SU-DHL-6 (cell line): ENCODE measurements around the gene KCNA10.

ENCODE experiments used
- H2AFZ ChIP-seq: fragments of 200-600 bp; sonication (generic); 2 replicates; pipeline ENCODE4 v1.6.1; 2014; ENCODE audit warnings: low read depth, mild to moderate bottlenecking, moderate library complexity, mixed read lengths, antibody characterized with exemption, low read length; ENCODE audit not compliant: severe bottlenecking
- H3F3A ChIP-seq: fragments of 200-600 bp; shearing (Covaris generic); 2 replicates; pipeline ENCODE4 v1.6.0; 2016; ENCODE audit warnings: antibody characterized with exemption, mild to moderate bottlenecking; ENCODE audit not compliant: insufficient read depth
- H3K27ac ChIP-seq: fragments of 200-600 bp; sonication (generic); 2 replicates; pipeline ENCODE4 v1.5.1; 2016; ENCODE audit warnings: low read depth, mild to moderate bottlenecking, low read length, moderate library complexity, mixed read lengths
- H3K27me3 ChIP-seq: fragments of 200-600 bp; sonication (generic), shearing (Covaris generic); 2 replicates; pipeline ENCODE4 v1.6.0; 2014; ENCODE audit warnings: mild to moderate bottlenecking, low read length
- H3K36me3 ChIP-seq: fragments of 200-600 bp; sonication (generic); 2 replicates; pipeline ENCODE4 v1.6.1; 2014; ENCODE audit warnings: mild to moderate bottlenecking, low read length, mixed read lengths
- H3K4me2 ChIP-seq: fragments of 300-600, 200-600 bp; shearing (Covaris generic), sonication (generic); 2 replicates; pipeline ENCODE4 v1.6.0; 2014; ENCODE audit warnings: low read length, low read depth, mild to moderate bottlenecking; ENCODE audit not compliant: poor library complexity, severe bottlenecking
- H3K4me3 ChIP-seq: fragments of 200-600 bp; sonication (generic); 2 replicates; pipeline ENCODE4 v1.5.1; 2014; ENCODE audit warnings: antibody characterized with exemption, low read length, mild to moderate bottlenecking, mixed read lengths; ENCODE audit not compliant: insufficient read depth, poor library complexity, severe bottlenecking
- H3K79me2 ChIP-seq: fragments of 200-600 bp; sonication (generic); 2 replicates; pipeline ENCODE4 v1.6.1; 2014; ENCODE audit warnings: mild to moderate bottlenecking, low read length, moderate library complexity; ENCODE audit not compliant: insufficient read depth
- H3K9ac ChIP-seq: fragments of 200-600 bp; sonication (generic); 2 replicates; pipeline ENCODE4 v1.7.0; 2014; ENCODE audit warnings: mild to moderate bottlenecking, low read length
- H3K9me2 ChIP-seq: fragments of 200-600 bp; sonication (generic); replicated peaks from 2 replicates; pipeline ENCODE4 v1.6.1; 2014; ENCODE audit warnings: low read length; ENCODE audit not compliant: insufficient read depth
- H3K9me3 ChIP-seq: fragments of 200-600 bp; sonication (generic); 2 replicates; pipeline ENCODE4 v1.6.1; 2014; ENCODE audit warnings: low read length, mixed read lengths; ENCODE audit not compliant: insufficient read depth
- H4K20me1 ChIP-seq: fragments of 200-600 bp; sonication (generic); 2 replicates; pipeline ENCODE4 v1.6.1; 2014; ENCODE audit warnings: low read depth, mild to moderate bottlenecking, antibody characterized with exemption, low read length, moderate library complexity, mixed read lengths
- CTCF ChIP-seq: fragments of 200-600 bp; sonication (generic); IDR thresholded peaks from one replicate; pipeline ENCODE4 v1.5.1; 2017; ENCODE audit warnings: antibody characterized with exemption, mild to moderate bottlenecking, low read length, moderate library complexity; ENCODE audit not compliant: insufficient read depth, poor library complexity, severe bottlenecking
- EZH2phosphoT487 ChIP-seq: fragments of 200-600 bp; sonication (generic), shearing (Covaris generic); conservative IDR thresholded peaks from 2 replicates; pipeline ENCODE4 v1.6.1; 2018; ENCODE audit warnings: mild to moderate bottlenecking, antibody characterized with exemption, low read length, moderate library complexity, mixed read lengths

Gene KCNA10

GRCh38 chr1:110509655-110510054 lies 9.3 kb downstream of the KCNA10 start:
- H3F3A ChIP-seq: no peaks in the 10 kb centered on the region
- no peak overlapping the region for H3K4me3 ChIP-seq
- no peaks in the 10 kb centered on the region for H3K9me3 ChIP-seq
- no peaks in the 10 kb centered on the region; the same call in 1 of the 2 replicates for H4K20me1 ChIP-seq
- no peak overlapping the region for H3K9ac ChIP-seq
- no peaks in the 10 kb centered on the region for H3K79me2 ChIP-seq
- H3K9me2 ChIP-seq: no peaks in the 10 kb centered on the region
- no peak overlapping the region for H2AFZ ChIP-seq
- TF ChIP-seq EZH2phosphoT487 (no peak), CTCF (no peak)
- H3K4me2 ChIP-seq: no peak overlapping the region
- H3K27me3 ChIP-seq: no peaks in the 10 kb centered on the region
- no peak overlapping the region for H3K27ac ChIP-seq
- H3K36me3 ChIP-seq: no peaks in the 10 kb centered on the region

GRCh38 chr1:110508028-110508940 lies 10.7 kb downstream of the KCNA10 start:
- Histone ChIP-seq H3K9me3 (no peaks in the 10 kb centered on the region), H3K27ac (no peak overlapping the region), H3K9me2 (no peaks in the 10 kb centered on the region), H3K9ac (no peak overlapping the region), H4K20me1 (no peaks in the 10 kb centered on the region), H3K4me2 (no peak overlapping the region), H3K27me3 (no peaks in the 10 kb centered on the region), H3K4me3 (no peak overlapping the region), H3K36me3 (no peaks in the 10 kb centered on the region), H3F3A (no peaks in the 10 kb centered on the region), H3K79me2 (no peaks in the 10 kb centered on the region), H2AFZ (no peak overlapping the region)
- no peak for TF ChIP-seq CTCF
- no peak for TF ChIP-seq EZH2phosphoT487

- no peaks in the 10 kb centered on the region for H3K9me3 ChIP-seq
- H3K36me3 ChIP-seq: no peaks in the 10 kb centered on the region
- H3K9ac ChIP-seq: no peak overlapping the region
- H3K4me3 ChIP-seq: no peak overlapping the region
- H3K27me3 ChIP-seq: no peaks in the 10 kb centered on the region
- no peak overlapping the region for H3K27ac ChIP-seq
- no peak for TF ChIP-seq CTCF
- TF ChIP-seq EZH2phosphoT487: no peak
- no peaks in the 10 kb centered on the region for H3K79me2 ChIP-seq
- no peak overlapping the region for H2AFZ ChIP-seq
- H3K9me2 ChIP-seq: no peaks in the 10 kb centered on the region
- no peaks in the 10 kb centered on the region for H3F3A ChIP-seq
- H4K20me1 ChIP-seq: no peaks in the 10 kb centered on the region
- H3K4me2 ChIP-seq: no peak overlapping the region
Observed at GRCh38 chr1:110506541-110506940, 12.4 kb downstream of the KCNA10 start.
